ENCODE measurements around the gene FUZ.

Gene FUZ

GRCh38 chr19:49850487-49851342 is 37.6 kb upstream of the FUZ start, which contains the start of gene PTOV1:
Gene PTOV1, plus strand, starts transcription at chr19:49851159.
- DNase-seq (ENCODE audit: low spot score), result peak; percentile 92

- DNase-seq (ENCODE audit: low spot score), result no peak
Measured at GRCh38 chr19:49850221-49850486, 37.1 kb upstream of the FUZ start.

- peak; percentile 57 for DNase-seq (ENCODE audit: low spot score)
Measured at GRCh38 chr19:49849433-49850220, 36.5 kb upstream of the FUZ start.

DNA sequence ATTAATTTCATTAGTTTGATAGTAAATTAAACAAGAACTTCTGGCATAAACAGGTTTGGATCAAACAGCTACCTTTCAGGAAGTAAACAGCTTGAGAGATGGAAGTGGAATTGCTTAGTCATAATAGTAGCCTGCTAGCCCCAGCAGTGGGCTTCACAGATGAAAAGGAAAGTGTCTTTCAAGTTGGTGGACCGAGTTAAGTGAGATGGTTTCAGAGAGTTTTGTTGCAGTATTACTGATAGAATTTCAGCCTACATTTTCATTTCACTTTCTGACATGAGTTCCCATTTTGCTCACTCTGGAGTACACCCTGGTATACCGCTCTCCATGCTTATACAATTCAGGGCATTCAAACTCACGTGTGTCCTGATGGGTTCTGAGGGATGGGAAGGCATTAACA is 35.8 kb upstream of the FUZ start:
- DNase-seq (ENCODE audit: low spot score), result no peak

GRCh38 chr19:49847731-49848696 is 34.9 kb upstream of the FUZ start:
- peak; percentile 89 for DNase-seq (ENCODE audit: low spot score)

DNA sequence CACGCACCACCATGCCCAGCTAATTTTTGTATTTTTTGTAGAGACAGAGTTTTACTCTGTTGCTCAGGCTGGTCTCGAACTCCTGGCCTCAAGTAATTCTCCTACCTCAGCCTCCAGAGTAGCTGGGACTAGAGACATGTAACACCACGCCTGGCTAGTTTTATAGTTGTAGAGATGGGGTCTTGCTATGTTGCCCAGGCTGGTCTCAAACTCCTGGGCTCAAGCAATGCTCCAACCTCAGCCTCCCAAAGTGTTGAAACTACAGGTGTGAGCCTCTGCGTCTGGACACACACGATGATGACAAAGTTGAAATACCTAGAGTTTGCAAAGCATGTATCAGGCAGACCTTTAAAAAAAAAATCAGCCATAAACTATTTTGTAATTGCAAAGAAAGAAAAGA is 33.3 kb upstream of the FUZ start:
- no peak for DNase-seq (ENCODE audit: low spot score)

GRCh38 chr19:49845414-49845813 is 32.3 kb upstream of the FUZ start:
- no peak for DNase-seq (ENCODE audit: low spot score)

DNA sequence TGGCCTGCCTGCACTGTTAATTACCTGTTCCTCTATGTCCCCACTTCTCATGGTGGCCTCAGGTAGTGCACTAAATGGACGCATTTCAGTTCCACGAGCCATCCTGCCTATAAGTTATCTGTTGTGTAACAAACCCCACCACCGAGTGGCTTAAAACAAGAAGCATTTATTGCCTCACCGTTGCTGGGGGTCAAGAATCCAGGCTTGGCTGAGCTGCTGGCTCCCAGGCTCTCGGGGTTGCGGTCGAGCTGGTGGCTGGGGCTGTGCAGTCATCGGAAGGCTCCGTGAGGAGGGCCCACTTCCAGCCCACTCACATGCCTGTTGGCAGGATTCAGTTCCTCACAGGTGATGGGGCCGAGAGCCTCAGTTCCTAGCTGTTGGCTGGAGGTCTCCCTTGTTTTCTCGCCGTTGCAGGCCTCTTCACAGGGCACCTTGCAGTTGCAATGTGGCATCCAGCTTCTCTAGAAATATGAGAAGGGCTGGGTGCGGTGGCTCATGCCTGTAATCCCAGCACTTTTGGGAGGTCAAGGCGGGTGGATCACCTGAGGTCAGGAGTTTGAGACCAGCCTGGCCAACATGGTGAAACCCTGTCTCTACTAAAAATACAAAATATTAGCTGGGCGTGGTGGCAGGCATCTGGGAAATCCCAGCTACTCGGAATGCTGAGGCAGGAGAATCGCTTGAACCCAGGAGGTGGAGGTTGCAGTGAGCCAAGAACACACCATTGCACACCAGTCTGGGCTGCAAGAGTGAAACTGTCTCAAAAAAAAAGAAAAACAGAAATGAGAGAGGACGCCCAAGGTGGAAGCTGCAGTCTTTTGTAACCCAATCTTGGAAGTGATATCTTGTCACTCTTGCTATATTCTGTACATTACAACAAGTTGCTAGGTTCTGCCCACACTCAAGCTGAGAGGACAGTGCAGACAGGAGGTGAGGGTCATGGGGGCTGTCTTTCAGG is 31.3 kb upstream of the FUZ start:
- DNase-seq (ENCODE audit: low spot score), result no peak

DNA sequence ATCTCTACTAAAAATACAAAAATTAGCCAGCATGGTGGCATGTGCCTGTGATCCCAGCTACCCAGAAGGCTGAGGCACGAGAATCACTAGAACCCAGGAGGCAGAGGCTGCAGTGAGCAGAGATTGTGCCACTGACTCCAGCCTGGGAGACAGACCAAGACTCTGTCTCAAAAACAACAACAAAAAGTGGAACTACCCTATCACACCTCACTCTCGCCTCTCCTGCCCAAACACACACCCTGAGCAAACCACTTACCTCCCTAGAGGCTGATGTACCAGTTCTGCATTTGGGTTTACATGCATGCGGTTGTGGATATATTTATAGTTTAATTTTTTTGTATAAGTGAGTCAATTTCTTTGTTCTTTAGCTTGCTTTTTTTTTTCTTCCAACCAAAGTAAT is 30.2 kb upstream of the FUZ start:
- no peak for DNase-seq (ENCODE audit: low spot score)

GRCh38 chr19:49840736-49841249 is 27.7 kb upstream of the FUZ start:
- DNase-seq (ENCODE audit: low spot score), result no peak

- DNase-seq (ENCODE audit: low spot score), result no peak
Measured at GRCh38 chr19:49840321-49840720, 27.2 kb upstream of the FUZ start.

DNA sequence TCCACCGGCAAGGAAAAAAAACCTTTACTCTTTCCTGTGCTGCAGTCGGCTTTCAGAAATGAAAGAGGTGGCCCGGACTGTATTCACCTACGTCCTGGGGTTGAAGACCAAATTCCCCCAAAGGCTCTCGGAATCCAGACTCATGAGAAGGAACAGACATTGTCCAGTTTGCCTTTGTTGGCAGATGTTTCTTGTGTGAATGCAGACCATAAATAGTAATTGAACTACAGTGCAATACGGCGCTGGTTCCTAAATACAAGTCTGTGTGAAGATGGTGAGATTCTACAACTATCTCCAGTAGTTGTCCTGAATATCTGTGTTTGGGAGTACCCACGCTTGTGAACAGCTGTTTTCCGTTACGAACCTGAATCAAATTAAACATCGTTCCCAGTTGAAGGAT is 26.6 kb upstream of the FUZ start:
- DNase-seq (ENCODE audit: low spot score), result no peak

- DNase-seq (ENCODE audit: low spot score), result no peak
Measured at GRCh38 chr19:49838885-49839588, 25.9 kb upstream of the FUZ start.

GRCh38 chr19:49837425-49837824 is 24.3 kb upstream of the FUZ start:
- no peak for DNase-seq (ENCODE audit: low spot score)

DNA sequence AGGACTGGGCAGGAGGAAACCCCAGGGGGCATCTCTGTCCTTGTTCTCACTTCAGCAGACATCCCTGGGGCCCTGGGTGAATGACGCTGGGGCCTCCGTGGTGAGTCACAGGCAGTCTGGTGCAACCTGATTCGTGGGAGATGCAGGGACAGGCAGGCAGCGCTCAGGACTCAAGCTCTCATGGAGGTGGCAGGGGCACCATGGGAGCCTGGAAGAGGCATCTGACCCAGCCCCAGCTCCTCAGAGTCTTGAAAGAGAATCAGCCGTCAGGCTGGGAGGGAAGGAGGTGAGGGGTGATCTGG is 23.9 kb upstream of the FUZ start:
- no peak for DNase-seq (ENCODE audit: low spot score)

DNA sequence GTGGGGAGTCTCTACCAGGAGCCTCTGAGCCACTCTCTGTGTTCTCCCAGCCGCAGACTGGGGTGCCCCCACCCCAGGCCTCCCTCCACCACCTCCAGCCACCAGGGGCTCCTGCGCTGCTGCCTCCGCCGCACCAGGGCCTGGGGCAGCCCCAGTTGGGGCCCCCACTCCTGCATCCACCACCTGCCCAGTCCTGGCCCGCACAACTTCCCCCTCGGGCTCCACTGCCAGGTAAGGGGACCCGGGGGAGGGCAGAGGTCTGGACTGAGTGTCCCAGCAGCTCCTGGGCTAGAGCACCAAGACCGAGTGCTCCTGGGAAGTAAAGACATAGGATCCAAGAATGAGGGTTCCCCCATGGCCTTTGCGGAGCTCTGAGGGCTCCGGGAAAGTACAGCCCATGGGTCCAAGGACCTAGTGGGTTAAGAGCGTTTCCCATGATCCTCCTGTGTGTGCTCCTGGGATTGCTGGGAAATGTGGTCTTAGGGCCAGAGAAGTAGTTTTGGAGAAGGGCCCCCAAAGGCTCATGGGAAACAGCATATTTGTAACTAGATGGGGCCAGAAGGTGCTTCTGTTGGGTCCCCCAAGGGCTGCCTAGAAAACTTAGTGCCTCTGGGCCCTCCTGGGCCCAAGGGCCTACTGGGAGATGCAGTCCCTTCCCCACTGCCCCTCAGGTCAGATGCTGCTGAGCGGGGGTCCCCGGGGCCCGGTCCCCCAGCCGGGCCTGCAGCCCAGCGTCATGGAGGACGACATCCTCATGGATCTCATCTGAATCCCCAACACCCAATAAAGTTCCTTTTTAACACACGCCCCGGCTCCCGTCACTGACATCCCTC is 23.3 kb upstream of the FUZ start:
- DNase-seq (ENCODE audit: low spot score), result no peak

DNA sequence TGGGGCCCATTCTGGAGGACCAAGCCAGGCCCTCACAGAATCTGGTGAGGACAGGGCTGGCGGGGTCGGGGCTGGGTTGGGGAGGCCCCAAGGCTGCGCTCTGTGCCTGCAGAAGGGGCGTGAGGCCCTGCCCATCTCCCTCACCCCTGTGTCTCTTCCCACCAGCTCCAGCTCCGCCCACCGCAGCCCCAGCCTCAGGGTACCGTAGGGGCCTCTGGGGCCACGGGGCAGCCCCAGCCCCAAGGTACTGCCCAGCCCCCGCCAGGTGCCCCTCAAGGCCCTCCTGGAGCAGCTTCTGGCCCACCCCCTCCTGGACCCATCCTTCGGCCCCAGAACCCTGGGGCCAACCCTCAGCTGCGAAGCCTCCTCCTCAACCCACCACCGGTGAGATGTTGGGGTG is 22.5 kb upstream of the FUZ start:
- DNase-seq (ENCODE audit: low spot score), result no peak

DNA sequence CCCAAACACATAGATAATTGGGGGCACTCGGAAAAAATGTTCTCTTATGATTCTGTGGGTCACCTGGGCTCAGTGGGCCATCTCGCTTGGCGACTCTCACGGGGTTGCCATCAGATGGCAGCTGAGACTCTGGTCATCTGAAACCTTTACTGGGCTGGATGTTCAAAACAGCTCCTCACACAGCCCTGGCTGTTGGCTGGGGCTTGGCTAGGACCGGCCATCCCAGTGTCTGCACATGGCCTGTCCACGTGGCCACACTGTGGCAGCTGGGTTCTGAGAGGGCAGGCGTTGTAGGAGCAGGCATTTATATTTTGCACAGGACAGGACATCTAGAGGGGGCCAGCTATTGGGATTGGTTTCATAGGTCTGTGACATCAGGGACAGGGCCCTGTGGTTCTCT is 20.5 kb upstream of the FUZ start:
- DNase-seq (ENCODE audit: low spot score), result no peak

GRCh38 chr19:49832556-49832955 is 19.5 kb upstream of the FUZ start:
- no peak for DNase-seq (ENCODE audit: low spot score)

DNA sequence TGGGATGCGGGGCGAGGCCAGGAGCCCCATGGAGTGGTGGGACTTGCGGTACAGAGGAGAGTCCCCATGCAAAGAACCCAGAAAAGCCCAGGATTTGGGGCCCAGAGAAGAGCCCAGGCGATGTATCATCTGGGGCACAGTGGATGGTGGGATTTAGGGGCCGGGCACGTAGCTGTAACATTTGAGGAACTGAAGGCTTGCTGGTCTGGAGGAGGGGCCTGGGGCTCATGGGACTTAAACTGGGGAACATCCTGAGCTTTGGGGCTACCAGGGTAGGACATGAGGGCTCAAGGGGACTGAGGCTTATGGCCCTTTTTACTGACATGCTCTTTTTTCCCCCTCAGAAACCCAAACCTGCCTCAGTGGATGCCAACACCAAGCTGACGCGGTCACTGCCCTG is 18.5 kb upstream of the FUZ start:
- DNase-seq (ENCODE audit: low spot score), result no peak
